ENCODE results near the gene KCTD19. TPM values are rescaled to one million over a fixed set of nuclear protein-coding genes. Genes with fewer than 3 reads are reported as not detected.

Gene KCTD19
- total RNA-seq, 6 experiments from 2014 or later = not detected

DNA sequence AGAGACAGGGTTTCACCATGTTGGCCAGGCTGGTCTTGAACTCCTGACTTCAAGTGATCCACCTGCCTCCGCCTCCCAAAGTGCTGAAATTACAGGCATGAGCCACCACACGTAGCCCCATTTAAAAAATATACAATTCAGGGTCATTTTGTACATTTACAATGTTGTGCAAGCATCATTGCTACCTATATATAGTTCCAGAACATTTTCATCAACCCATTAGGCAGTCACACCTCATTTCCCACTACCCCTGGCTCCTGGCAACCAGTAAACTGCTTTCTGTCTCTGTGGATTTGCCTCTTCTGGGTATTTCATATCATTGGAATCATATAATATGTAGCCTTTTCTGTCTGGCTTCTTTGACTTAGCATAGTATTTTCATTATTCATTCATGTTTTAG is 6.8 kb upstream of the KCTD19 start:
- Mint-ChIP-seq H3K9me3 (peaks cover 8% of the 10 kb centered on the region; the same call in 1 of the 2 replicates), H3K36me3 (ENCODE audit: low read depth) (no peaks in the 10 kb centered on the region), H3K4me1 (ENCODE audit: low read depth) (peaks cover 7% of the 10 kb centered on the region), H3K4me3 (no peak overlapping the region), H3K27me3 (ENCODE audit: insufficient read depth) (peaks cover 2% of the 10 kb centered on the region; the same call in 1 of the 2 replicates), H3K27ac (no peak overlapping the region)
- TF ChIP-seq, protein P1, sequence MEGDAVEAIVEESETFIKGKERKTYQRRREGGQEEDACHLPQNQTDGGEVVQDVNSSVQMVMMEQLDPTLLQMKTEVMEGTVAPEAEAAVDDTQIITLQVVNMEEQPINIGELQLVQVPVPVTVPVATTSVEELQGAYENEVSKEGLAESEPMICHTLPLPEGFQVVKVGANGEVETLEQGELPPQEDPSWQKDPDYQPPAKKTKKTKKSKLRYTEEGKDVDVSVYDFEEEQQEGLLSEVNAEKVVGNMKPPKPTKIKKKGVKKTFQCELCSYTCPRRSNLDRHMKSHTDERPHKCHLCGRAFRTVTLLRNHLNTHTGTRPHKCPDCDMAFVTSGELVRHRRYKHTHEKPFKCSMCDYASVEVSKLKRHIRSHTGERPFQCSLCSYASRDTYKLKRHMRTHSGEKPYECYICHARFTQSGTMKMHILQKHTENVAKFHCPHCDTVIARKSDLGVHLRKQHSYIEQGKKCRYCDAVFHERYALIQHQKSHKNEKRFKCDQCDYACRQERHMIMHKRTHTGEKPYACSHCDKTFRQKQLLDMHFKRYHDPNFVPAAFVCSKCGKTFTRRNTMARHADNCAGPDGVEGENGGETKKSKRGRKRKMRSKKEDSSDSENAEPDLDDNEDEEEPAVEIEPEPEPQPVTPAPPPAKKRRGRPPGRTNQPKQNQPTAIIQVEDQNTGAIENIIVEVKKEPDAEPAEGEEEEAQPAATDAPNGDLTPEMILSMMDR (IDR thresholded peaks at IDR 0.05) = no peak
- DNase-seq = no peak

DNA sequence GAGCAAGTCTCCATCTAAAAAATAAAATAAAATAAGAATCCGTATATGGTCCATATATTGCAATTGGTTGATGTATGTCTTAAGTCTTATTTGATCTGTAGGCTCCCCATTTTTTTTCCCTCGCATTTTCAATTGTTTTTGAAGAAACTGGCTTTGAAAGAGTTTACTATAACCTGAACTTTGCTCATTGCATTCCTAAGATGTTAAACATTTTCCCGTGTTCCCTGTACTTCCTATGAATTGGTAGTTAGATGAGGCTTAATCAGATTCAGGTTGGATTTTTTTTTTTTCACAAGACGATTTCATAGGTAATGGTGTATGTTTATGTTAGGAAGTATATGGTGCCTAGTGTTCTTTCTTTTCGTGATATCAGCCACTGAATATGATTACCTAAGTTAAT is 3.4 kb upstream of the KCTD19 start:
- DNase-seq = no peak
- H3K9me3 Mint-ChIP-seq = peaks cover 7% of the 10 kb centered on the region; the same call in 1 of the 2 replicates
- peaks cover 5% of the 10 kb centered on the region for H3K27me3 Mint-ChIP-seq (ENCODE audit: insufficient read depth)
- no peak overlapping the region for H3K27ac Mint-ChIP-seq
- peaks cover 13% of the 10 kb centered on the region for H3K4me1 Mint-ChIP-seq (ENCODE audit: low read depth)
- TF ChIP-seq, protein P1 (IDR thresholded peaks at IDR 0.05) = no peak
- H3K36me3 Mint-ChIP-seq (ENCODE audit: low read depth) = no peaks in the 10 kb centered on the region
- H3K4me3 Mint-ChIP-seq = no peak overlapping the region

GRCh38 chr16:67327743-67328142 is 1.2 kb upstream of the KCTD19 start:
- Mint-ChIP-seq H3K4me1 (ENCODE audit: low read depth) (peaks cover 13% of the 10 kb centered on the region), H3K9me3 (no peaks in the 10 kb centered on the region), H3K27ac (no peak overlapping the region), H3K4me3 (no peak overlapping the region), H3K36me3 (ENCODE audit: low read depth) (no peaks in the 10 kb centered on the region), H3K27me3 (ENCODE audit: insufficient read depth) (peaks cover 12% of the 10 kb centered on the region)
- TF ChIP-seq, protein P1 (IDR thresholded peaks at IDR 0.05) = no peak
- no peak for DNase-seq

GRCh38 chr16:67326115-67326471 is 448 bp downstream of the KCTD19 start:
- Mint-ChIP-seq H3K4me1 (ENCODE audit: low read depth) (peaks cover 13% of the 10 kb centered on the region), H3K36me3 (ENCODE audit: low read depth) (no peaks in the 10 kb centered on the region), H3K9me3 (no peaks in the 10 kb centered on the region), H3K27me3 (ENCODE audit: insufficient read depth) (peaks cover 20% of the 10 kb centered on the region), H3K27ac (no peak overlapping the region), H3K4me3 (peak overlapping the region; percentile 34; the same call in 1 of the 2 replicates)
- TF ChIP-seq, protein P1 (IDR thresholded peaks at IDR 0.05) = no peak
- DNase-seq = no peak

DNA sequence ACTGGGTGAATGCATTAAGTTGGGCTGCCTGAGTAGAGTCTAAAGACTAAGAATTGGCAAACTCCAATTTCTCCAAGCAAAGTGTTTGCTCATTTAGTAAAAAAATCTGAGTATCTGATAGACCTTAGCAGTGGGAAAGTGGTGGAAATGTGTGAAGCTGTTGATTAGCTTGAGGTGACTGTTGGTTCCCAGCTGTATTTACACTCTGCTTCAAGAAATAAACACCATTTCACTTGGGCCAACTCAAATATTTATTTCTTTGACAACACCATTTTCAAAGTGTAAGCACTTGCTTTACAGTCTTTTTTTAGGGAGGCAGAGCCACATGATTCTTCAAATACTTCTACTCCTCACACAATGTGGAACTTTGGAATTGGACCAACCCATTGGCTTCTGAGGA is 8.7 kb downstream of the KCTD19 start:
- DNase-seq = no peak
- H3K4me3 Mint-ChIP-seq = no peak overlapping the region
- TF ChIP-seq, protein P1 (IDR thresholded peaks at IDR 0.05) = no peak
- no peak overlapping the region for H3K27ac Mint-ChIP-seq
- H3K4me1 Mint-ChIP-seq (ENCODE audit: low read depth) = peaks cover 2% of the 10 kb centered on the region
- no peaks in the 10 kb centered on the region for H3K9me3 Mint-ChIP-seq
- H3K27me3 Mint-ChIP-seq (ENCODE audit: insufficient read depth) = peaks cover 27% of the 10 kb centered on the region
- H3K36me3 Mint-ChIP-seq (ENCODE audit: low read depth) = no peaks in the 10 kb centered on the region

- TF ChIP-seq, protein P1 (IDR thresholded peaks at IDR 0.05) = no peak
- H3K27me3 Mint-ChIP-seq (ENCODE audit: insufficient read depth) = peaks cover 7% of the 10 kb centered on the region
- H3K36me3 Mint-ChIP-seq (ENCODE audit: low read depth) = no peaks in the 10 kb centered on the region
- H3K4me3 Mint-ChIP-seq = peak overlapping the region; percentile 60
- H3K9me3 Mint-ChIP-seq = no peaks in the 10 kb centered on the region
- H3K4me1 Mint-ChIP-seq (ENCODE audit: low read depth) = peaks cover 29% of the 10 kb centered on the region
- peak overlapping the region; percentile 92 for H3K27ac Mint-ChIP-seq
- DNase-seq = peak; percentile 10
Measured at GRCh38 chr16:67312719-67313118, 13.8 kb downstream of the KCTD19 start.
